Measurements from ENCODE around the gene HAPLN2. TPM values are rescaled to one million over a fixed set of nuclear protein-coding genes. Genes with fewer than 3 reads are reported as not detected.

HAPLN2 gene
- total and polyA plus RNA-seq, 2 of the 8 experiments (the other 6 are each of a cell fraction or from before 2014, with no cell fraction given) = 0.19 to 0.51 TPM

DNA sequence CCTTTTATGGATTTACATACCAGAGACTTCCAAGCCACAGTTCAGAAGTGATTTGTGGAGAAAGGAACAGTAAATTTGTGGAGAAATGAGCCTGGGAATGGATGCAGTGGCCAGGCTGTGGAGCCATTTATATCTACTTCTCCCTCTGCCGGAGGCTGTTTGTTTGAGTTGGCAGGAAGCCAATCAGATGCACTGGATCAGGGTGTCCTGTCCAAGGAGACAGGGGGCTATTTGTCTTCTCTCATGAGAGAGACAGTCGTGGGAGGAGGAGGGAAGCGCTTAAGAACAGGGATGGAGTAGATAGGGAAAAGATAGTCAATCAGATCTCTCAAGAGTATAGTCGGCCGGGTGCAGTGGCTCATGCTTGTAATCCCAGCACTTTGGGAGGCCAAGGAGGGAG is 2.8 kb upstream of the HAPLN2 start:
- no peak overlapping the region for H2BK5ac ChIP-seq (ENCODE audit: low read depth, low read length)
- H4K91ac ChIP-seq (replicated peaks; ENCODE audit: insufficient read length, low read length) = no peak overlapping the region
- H3K4me1 ChIP-seq (replicated peaks in 1 of 4; ENCODE audit: control insufficient read depth in 3 of 4, insufficient read depth in 4 of 4, low read length in 3 of 4) = no peaks in the 10 kb centered on the region; a peak in 1 of 7 replicates
- H3K27me3 ChIP-seq (replicated peaks in 1 of 4; ENCODE audit: control insufficient read depth in 3 of 4, extremely low read depth in 1 of 4, insufficient read depth in 3 of 4, low read length in 3 of 4) = peaks cover 0 to 17% (median 9%) of the 10 kb centered on the region in 4 experiments; a peak in 4 of 7 replicates
- H4K8ac ChIP-seq (ENCODE audit: extremely low read depth, insufficient read depth, low read length) = no peak overlapping the region
- H3K9ac ChIP-seq (replicated peaks in 1 of 4; ENCODE audit: extremely low read depth in 1 of 4, low read depth in 3 of 4, low read length in 3 of 4) = no peak overlapping the region
- WGBS, 2 experiments (ENCODE audit: extremely low coverage in 1 of 2, insufficient coverage in 1 of 2, insufficient read length in 1 of 2, insufficient replicate concordance in 2 of 2, low coverage in 1 of 2, low lambda C conversion rate in 2 of 2, missing lambda C conversion rate in 1 of 2) = 81% methylated on average over 5 of the region's 5 CpGs; no CpG with 5 or more reads in 1 of the 2 experiments
- H4K20me1 ChIP-seq (replicated peaks in 1 of 2; ENCODE audit: control insufficient read depth in 1 of 2, insufficient read depth in 2 of 2, low read length in 2 of 2) = no peaks in the 10 kb centered on the region
- H3K23ac ChIP-seq (ENCODE audit: insufficient read length) = no peak overlapping the region
- H3K4ac ChIP-seq (replicated peaks; ENCODE audit: insufficient read length, low read depth, low read length) = no peak overlapping the region
- H3K79me2 ChIP-seq (ENCODE audit: control insufficient read depth in 1 of 2, insufficient read depth in 2 of 2, low read length in 2 of 2) = no peaks in the 10 kb centered on the region
- H2BK15ac ChIP-seq (ENCODE audit: low read length) = no peak overlapping the region
- no peaks in the 10 kb centered on the region for H3K79me1 ChIP-seq (ENCODE audit: low read depth, low read length)
- H3K27ac ChIP-seq (ENCODE audit: low read depth, low read length) = no peak overlapping the region
- CTCF ChIA-PET (ENCODE audit: partially characterized antibody) = interaction anchor here (0.6 to 43.0 kb wide), 9 partner anchors 8 to 68 kb away, joined by 3 to 868 read pairs (median 19); partner anchors contain the start of genes BCAN, GPATCH4, NAXE and NES
- no peaks in the 10 kb centered on the region for H3K23me2 ChIP-seq (ENCODE audit: low read depth, low read length)
- no peak overlapping the region for H2AK5ac ChIP-seq (ENCODE audit: low read depth, low read length)
- no peak overlapping the region for H3K56ac ChIP-seq (replicated peaks; ENCODE audit: insufficient read length, low read depth, low read length)
- no peak for FAIRE-seq
- H3K9me3 ChIP-seq (ENCODE audit: insufficient read depth in 2 of 2, low read depth in 1 of 2, low read length in 1 of 2) = no peaks in the 10 kb centered on the region
- H3K18ac ChIP-seq (ENCODE audit: extremely low read depth, low read length) = no peak overlapping the region
- H2BK120ac ChIP-seq (replicated peaks; ENCODE audit: low read depth, low read length) = no peak overlapping the region
- no peak overlapping the region for H3K4me3 ChIP-seq (ENCODE audit: extremely low read depth in 1 of 4, insufficient read depth in 2 of 4, low read depth in 3 of 4, low read length in 4 of 4)
- no peak overlapping the region for H2AFZ ChIP-seq (ENCODE audit: low read length)
- no peak overlapping the region for H3K14ac ChIP-seq (ENCODE audit: insufficient read length)
- no peak overlapping the region for H3K4me2 ChIP-seq (ENCODE audit: insufficient read depth in 1 of 2, low read depth in 2 of 2, low read length in 2 of 2)
- TF ChIP-seq TAF7 (optimal IDR thresholded peaks at IDR 0.05; ENCODE audit: borderline replicate concordance, low read depth, low read length) (no peak), MAFK (IDR thresholded peaks at IDR 0.05; ENCODE audit: low read depth, low read length) (no peak), SIRT6 (IDR thresholded peaks at IDR 0.05; ENCODE audit: low read length) (no peak), SUZ12 (IDR thresholded peaks at IDR 0.05; ENCODE audit: low read length) (no peak), KDM1A (IDR thresholded peaks at IDR 0.05; ENCODE audit: borderline replicate concordance, low read length) (no peak)
- POLR2A ChIA-PET (ENCODE audit: partially characterized antibody) = no interaction called here
- H4K5ac ChIP-seq (ENCODE audit: insufficient read length, low read depth, low read length) = no peak overlapping the region
- H2BK12ac ChIP-seq (ENCODE audit: low read depth, low read length) = no peak overlapping the region
- H2BK20ac ChIP-seq (ENCODE audit: low read length) = no peak overlapping the region
- no peaks in the 10 kb centered on the region for H3K36me3 ChIP-seq (ENCODE audit: control insufficient read depth in 2 of 4, insufficient read depth in 4 of 4, low read length in 3 of 4)
- no peak for DNase-seq (ENCODE audit: low read depth in 1 of 2, low spot score in 2 of 2)

Data from H1 (cell line).